NCI-H2107 treated with DMSO at 0.1 percent for 48 hours (cell line): ENCODE results near the gene LYSMD1.

Experiments
- DNase-seq: peaks from one replicate; lab custom pipeline; 2025; ENCODE audit not compliant: unreplicated experiment; lab: John Stamatoyannopoulos, UW

Gene LYSMD1

GRCh38 chr1:151175863-151176262, 10.2 kb upstream of the LYSMD1 start, which contains the start of gene TMOD4:
Gene TMOD4, minus strand, starts transcription at chr1:151175981. Its CDS starts 1,106 bp downstream, at chr1:151174875.
- DNase-seq, result no peak

GRCh38 chr1:151175041-151175741, 9.5 kb upstream of the LYSMD1 start:
- no peak for DNase-seq

GRCh38 chr1:151171190-151171589, 5.5 kb upstream of the LYSMD1 start:
- DNase-seq, result no peak

- DNase-seq, result no peak
These were observed 1.4 kb upstream of the LYSMD1 start for GRCh38 chr1:151167116-151167515.

- DNase-seq, result no peak
These were observed 829 bp upstream of the LYSMD1 start for GRCh38 chr1:151166505-151166956.

- peak; percentile 72 for DNase-seq
These were observed 393 bp downstream of the LYSMD1 start for GRCh38 chr1:151165281-151165737.

- DNase-seq, result no peak
These were observed 896 bp downstream of the LYSMD1 start for GRCh38 chr1:151164732-151165280.

- no peak for DNase-seq
These were observed 6.3 kb downstream of the LYSMD1 start for GRCh38 chr1:151159373-151159772.

GRCh38 chr1:151158751-151159251, 6.9 kb downstream of the LYSMD1 start:
- DNase-seq, result no peak

- no peak for DNase-seq
These were observed 7.4 kb downstream of the LYSMD1 start for GRCh38 chr1:151158326-151158725.

GRCh38 chr1:151157067-151157531, 8.6 kb downstream of the LYSMD1 start:
- DNase-seq, result no peak

- no peak for DNase-seq
These were observed 9.2 kb downstream of the LYSMD1 start, which contains the start of gene TNFAIP8L2 for GRCh38 chr1:151156515-151156819. Gene TNFAIP8L2, plus strand, starts transcription at chr1:151156649. Its CDS starts 2,049 bp downstream, at chr1:151158698.

GRCh38 chr1:151147665-151148064, 18.0 kb downstream of the LYSMD1 start:
- DNase-seq, result no peak

- no peak for DNase-seq
These were observed 18.6 kb downstream of the LYSMD1 start for GRCh38 chr1:151147132-151147503.

GRCh38 chr1:151146412-151147131, 19.1 kb downstream of the LYSMD1 start, which contains the start of gene SEMA6C:
Gene SEMA6C, minus strand, starts transcription at chr1:151146631. Its CDS starts 4,010 bp downstream, at chr1:151142621.
- DNase-seq, result peak; percentile 92

- DNase-seq, result no peak
These were observed 19.7 kb downstream of the LYSMD1 start for GRCh38 chr1:151146072-151146411.

- DNase-seq, result no peak
These were observed 20.2 kb downstream of the LYSMD1 start for GRCh38 chr1:151145304-151146071.

GRCh38 chr1:151144474-151145303, 21.0 kb downstream of the LYSMD1 start:
- DNase-seq, result no peak

GRCh38 chr1:151143986-151144385, 21.7 kb downstream of the LYSMD1 start:
- DNase-seq, result no peak

- no peak for DNase-seq
These were observed 22.7 kb downstream of the LYSMD1 start for GRCh38 chr1:151143057-151143435.
